ENCODE data around the gene NSG2. TPM values are rescaled to one million over a fixed set of nuclear protein-coding genes. Genes with fewer than 3 reads are reported as not detected.
"Not testable (repeated sequence)": the region's sequence is repeated elsewhere in the genome, so short reads cannot be mapped to it uniquely, and the experiment has no call there.

NSG2 gene
- total RNA-seq, 1 donor from 2014 or later = not detected

GRCh38 chr5:174096619-174097018 is 51.1 kb downstream of the NSG2 start:
- no peaks in the 10 kb centered on the region for H3K36me3 Mint-ChIP-seq (ENCODE audit: low read depth)
- H3K27ac Mint-ChIP-seq = no peak overlapping the region
- DNase-seq (ENCODE audit: low spot score) = no peak
- H3K4me1 Mint-ChIP-seq (ENCODE audit: low read depth) = no peaks in the 10 kb centered on the region
- H3K9me3 Mint-ChIP-seq = no peaks in the 10 kb centered on the region
- no peaks in the 10 kb centered on the region for H3K27me3 Mint-ChIP-seq (ENCODE audit: low read depth)
- intact Hi-C loops (cut with micrococcal nuclease) = no loop called here
- H3K4me3 Mint-ChIP-seq (ENCODE audit: low read depth) = no peak overlapping the region

DNA sequence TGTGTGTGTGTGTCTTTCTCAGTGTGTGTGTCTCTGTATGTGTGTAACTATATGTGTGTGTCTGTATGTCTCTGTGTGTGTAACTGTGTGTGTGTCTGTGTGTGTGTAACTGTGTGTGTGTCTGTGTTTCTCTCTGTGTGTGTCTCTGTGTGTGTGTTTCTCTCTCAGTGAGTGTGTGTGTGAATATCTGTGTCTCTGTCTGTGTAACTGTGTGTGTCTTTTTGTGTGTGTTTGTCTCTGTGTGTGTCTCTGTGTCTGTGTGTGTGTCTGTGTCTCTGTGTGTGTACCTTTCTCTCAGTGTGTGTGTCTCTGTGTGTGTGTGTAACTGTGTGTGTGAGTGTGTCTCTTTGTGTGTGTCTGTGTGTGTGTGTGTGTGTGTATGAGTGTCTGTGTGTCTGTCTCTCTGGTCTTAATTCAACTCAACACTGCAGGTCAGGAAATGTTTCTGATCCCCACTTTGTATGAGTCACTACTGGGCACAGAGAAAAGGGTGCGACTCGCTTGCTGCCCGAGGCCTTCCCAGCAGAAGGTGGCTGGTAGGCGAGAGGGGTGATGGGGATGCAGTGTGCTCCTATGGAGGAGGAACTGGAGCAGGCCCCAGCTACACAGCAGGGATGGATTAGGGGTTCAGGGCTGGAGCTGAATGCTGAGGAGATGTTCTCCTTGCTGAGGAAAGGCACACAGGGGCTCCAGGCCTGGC is 52.1 kb downstream of the NSG2 start:
- no peaks in the 10 kb centered on the region for H3K36me3 Mint-ChIP-seq (ENCODE audit: low read depth)
- H3K27me3 Mint-ChIP-seq (ENCODE audit: low read depth) = no peaks in the 10 kb centered on the region
- no peak for DNase-seq (ENCODE audit: low spot score)
- intact Hi-C loops (cut with micrococcal nuclease) = no loop called here
- H3K4me1 Mint-ChIP-seq (ENCODE audit: low read depth) = no peaks in the 10 kb centered on the region
- no peak overlapping the region for H3K27ac Mint-ChIP-seq
- no peaks in the 10 kb centered on the region for H3K9me3 Mint-ChIP-seq
- no peak overlapping the region for H3K4me3 Mint-ChIP-seq (ENCODE audit: low read depth)

DNA sequence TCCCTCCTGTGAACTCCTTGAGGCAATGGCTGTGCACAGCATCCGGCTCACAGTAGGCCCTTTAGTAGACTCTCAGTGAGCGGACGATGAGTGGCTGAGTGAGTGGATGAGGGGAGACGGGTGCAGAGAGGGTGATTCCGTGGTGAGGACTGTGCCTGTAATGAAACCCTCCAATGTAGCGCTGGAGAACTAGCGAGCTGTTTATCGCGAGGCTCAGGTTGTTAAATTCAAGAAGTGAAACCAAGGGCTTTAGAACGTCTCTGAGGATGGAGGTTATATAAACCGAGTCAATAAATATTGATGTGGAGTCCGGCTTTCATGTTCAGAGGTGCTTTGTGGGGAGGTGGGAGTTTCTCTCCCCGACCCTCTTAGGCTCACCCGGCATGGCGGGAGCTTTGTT is 53.2 kb downstream of the NSG2 start:
- Mint-ChIP-seq H3K4me1 (ENCODE audit: low read depth) (no peaks in the 10 kb centered on the region), H3K36me3 (ENCODE audit: low read depth) (no peaks in the 10 kb centered on the region), H3K27ac (no peak overlapping the region), H3K9me3 (no peaks in the 10 kb centered on the region), H3K27me3 (ENCODE audit: low read depth) (no peaks in the 10 kb centered on the region), H3K4me3 (ENCODE audit: low read depth) (no peak overlapping the region)
- intact Hi-C loops (cut with micrococcal nuclease) = no loop called here
- no peak for DNase-seq (ENCODE audit: low spot score)

DNA sequence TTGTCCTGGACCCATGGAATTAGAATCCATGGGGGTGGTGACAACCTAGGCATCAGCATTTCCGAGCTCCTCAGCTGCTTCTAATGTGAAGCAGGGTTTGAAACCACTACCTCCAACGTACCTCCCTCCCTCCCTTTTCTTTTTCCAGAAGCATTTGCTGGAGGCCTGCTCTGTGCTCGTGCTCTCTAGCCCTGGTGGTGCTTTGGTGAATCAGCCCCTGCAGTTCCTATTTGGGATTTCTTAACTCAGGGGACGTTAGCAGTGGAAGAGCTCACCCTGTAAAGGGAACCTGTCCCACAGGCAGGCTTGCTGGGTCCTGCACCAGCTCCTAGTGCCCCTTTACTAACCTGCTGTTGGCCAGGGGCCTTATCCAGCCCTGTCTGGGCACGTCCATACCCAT is 55.0 kb downstream of the NSG2 start:
- DNase-seq (ENCODE audit: low spot score) = no peak
- no peak overlapping the region for H3K27ac Mint-ChIP-seq

GRCh38 chr5:174101195-174101730 is 55.8 kb downstream of the NSG2 start:
- H3K4me3 Mint-ChIP-seq (ENCODE audit: low read depth) = no peak overlapping the region
- H3K9me3 Mint-ChIP-seq = no peaks in the 10 kb centered on the region
- intact Hi-C loops (cut with micrococcal nuclease) = no loop called here
- H3K27me3 Mint-ChIP-seq (ENCODE audit: low read depth) = no peaks in the 10 kb centered on the region
- H3K4me1 Mint-ChIP-seq (ENCODE audit: low read depth) = no peaks in the 10 kb centered on the region
- no peak overlapping the region for H3K27ac Mint-ChIP-seq
- no peak for DNase-seq (ENCODE audit: low spot score)
- no peaks in the 10 kb centered on the region for H3K36me3 Mint-ChIP-seq (ENCODE audit: low read depth)

More for the DNA sequence above, 55.0 kb downstream of the NSG2 start:
- intact Hi-C loops (cut with micrococcal nuclease) = no loop called here
- Mint-ChIP-seq H3K4me1 (ENCODE audit: low read depth) (no peaks in the 10 kb centered on the region), H3K27me3 (ENCODE audit: low read depth) (no peaks in the 10 kb centered on the region), H3K4me3 (ENCODE audit: low read depth) (no peak overlapping the region), H3K9me3 (no peaks in the 10 kb centered on the region), H3K36me3 (ENCODE audit: low read depth) (no peaks in the 10 kb centered on the region)

DNA sequence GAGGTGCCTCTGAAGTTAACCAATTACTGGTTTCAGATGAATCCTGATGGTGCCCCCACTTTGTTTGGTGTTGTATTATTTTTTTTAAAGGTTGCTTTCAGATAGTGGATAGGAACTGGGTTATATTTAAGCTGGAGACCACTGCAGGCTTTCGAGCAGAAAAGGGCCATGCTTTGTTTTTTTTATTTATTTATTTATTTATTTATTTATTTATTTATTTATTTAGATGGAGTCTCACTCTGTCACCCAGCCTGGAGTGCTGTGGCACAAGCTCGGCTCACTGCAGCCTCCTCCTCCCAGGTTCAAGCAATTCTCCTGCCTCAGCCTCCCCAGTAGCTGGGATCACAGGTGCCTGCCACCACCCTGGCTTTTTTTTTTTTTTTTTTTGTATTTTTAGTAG is 57.1 kb downstream of the NSG2 start:
- DNase-seq (ENCODE audit: low spot score) = not testable (repeated sequence)

DNA sequence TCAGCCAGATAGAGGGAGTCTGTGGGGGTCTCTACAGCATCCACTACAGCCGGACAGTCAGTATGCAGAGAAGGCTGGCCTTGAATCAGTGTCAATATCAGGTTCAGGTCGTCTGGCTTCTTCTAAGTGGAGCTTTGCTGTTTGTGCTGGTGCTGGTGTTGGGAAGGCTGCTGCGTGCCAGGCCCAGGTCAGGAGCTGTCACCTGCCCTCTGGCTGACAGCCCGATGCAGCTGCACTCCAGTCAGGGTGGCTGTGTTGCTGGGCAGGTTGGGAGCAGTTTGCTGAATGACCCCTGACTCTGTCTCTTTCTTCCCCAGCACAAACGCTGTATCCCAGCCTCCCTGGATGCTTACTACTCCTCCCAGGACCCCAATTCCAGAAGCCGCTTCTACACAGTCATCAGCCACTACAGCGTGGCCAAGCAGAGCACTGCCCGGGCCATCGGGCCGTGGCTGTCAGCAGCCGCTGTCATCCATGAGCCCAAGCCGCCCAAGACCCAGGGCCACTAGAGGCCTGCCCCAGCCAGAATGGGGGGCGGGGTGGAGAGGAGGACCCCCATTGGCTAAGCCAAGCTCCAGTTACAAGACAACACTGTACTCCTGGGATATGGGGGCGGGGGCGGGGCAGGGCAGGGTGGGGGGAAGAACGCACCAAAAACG is 61.6 kb downstream of the NSG2 start:
- intact Hi-C loops (cut with micrococcal nuclease) = no loop called here
- H3K4me1 Mint-ChIP-seq (ENCODE audit: low read depth) = no peaks in the 10 kb centered on the region
- no peaks in the 10 kb centered on the region for H3K36me3 Mint-ChIP-seq (ENCODE audit: low read depth)
- H3K9me3 Mint-ChIP-seq = no peaks in the 10 kb centered on the region
- DNase-seq (ENCODE audit: low spot score) = no peak
- no peak overlapping the region for H3K4me3 Mint-ChIP-seq (ENCODE audit: low read depth)
- H3K27ac Mint-ChIP-seq = no peak overlapping the region
- no peaks in the 10 kb centered on the region for H3K27me3 Mint-ChIP-seq (ENCODE audit: low read depth)

More for the DNA sequence above, 57.1 kb downstream of the NSG2 start:
- H3K4me3 Mint-ChIP-seq (ENCODE audit: low read depth); H3K9me3 Mint-ChIP-seq; intact Hi-C loops (cut with micrococcal nuclease); H3K27ac Mint-ChIP-seq; H3K27me3 Mint-ChIP-seq (ENCODE audit: low read depth); H3K4me1 Mint-ChIP-seq (ENCODE audit: low read depth); H3K36me3 Mint-ChIP-seq (ENCODE audit: low read depth): not testable (repeated sequence)

GRCh38 chr5:174108745-174109144 is 63.2 kb downstream of the NSG2 start:
- Mint-ChIP-seq H3K4me1 (ENCODE audit: low read depth) (no peaks in the 10 kb centered on the region), H3K27me3 (ENCODE audit: low read depth) (no peaks in the 10 kb centered on the region), H3K4me3 (ENCODE audit: low read depth) (no peak overlapping the region), H3K27ac (no peak overlapping the region), H3K9me3 (no peaks in the 10 kb centered on the region), H3K36me3 (ENCODE audit: low read depth) (no peaks in the 10 kb centered on the region)
- no peak for DNase-seq (ENCODE audit: low spot score)
- intact Hi-C loops (cut with micrococcal nuclease) = no loop called here

- Mint-ChIP-seq H3K4me1 (ENCODE audit: low read depth) (no peaks in the 10 kb centered on the region), H3K9me3 (no peaks in the 10 kb centered on the region), H3K4me3 (ENCODE audit: low read depth) (no peak overlapping the region), H3K27me3 (ENCODE audit: low read depth) (no peaks in the 10 kb centered on the region), H3K27ac (no peak overlapping the region), H3K36me3 (ENCODE audit: low read depth) (no peaks in the 10 kb centered on the region)
- DNase-seq (ENCODE audit: low spot score) = no peak
- intact Hi-C loops (cut with micrococcal nuclease) = no loop called here
Measured at GRCh38 chr5:174109698-174110260, 64.3 kb downstream of the NSG2 start.

DNA sequence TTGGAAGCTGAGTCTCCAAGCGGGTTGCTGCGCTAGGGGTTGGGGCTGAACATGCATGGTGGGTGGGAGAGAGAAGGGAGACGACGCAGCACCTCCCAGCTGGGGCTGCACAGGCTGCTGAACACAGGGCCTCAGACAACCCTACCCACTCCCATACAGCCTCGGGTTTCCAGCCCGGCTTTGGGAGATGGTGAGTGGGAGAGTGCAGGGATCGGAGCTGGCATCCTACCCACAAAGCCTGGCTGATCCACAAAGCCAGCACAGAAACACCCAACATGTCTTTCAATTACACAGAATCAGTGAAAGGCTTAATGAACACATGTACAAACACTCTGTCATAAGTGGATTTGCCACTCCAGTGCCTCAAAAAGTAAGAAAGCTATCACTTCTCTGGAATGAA is 64.8 kb downstream of the NSG2 start:
- intact Hi-C loops (cut with micrococcal nuclease) = no loop called here
- no peaks in the 10 kb centered on the region for H3K27me3 Mint-ChIP-seq (ENCODE audit: low read depth)
- DNase-seq (ENCODE audit: low spot score) = no peak
- no peaks in the 10 kb centered on the region for H3K36me3 Mint-ChIP-seq (ENCODE audit: low read depth)
- no peaks in the 10 kb centered on the region for H3K9me3 Mint-ChIP-seq
- no peak overlapping the region for H3K27ac Mint-ChIP-seq
- H3K4me3 Mint-ChIP-seq (ENCODE audit: low read depth) = no peak overlapping the region
- H3K4me1 Mint-ChIP-seq (ENCODE audit: low read depth) = no peaks in the 10 kb centered on the region

DNA sequence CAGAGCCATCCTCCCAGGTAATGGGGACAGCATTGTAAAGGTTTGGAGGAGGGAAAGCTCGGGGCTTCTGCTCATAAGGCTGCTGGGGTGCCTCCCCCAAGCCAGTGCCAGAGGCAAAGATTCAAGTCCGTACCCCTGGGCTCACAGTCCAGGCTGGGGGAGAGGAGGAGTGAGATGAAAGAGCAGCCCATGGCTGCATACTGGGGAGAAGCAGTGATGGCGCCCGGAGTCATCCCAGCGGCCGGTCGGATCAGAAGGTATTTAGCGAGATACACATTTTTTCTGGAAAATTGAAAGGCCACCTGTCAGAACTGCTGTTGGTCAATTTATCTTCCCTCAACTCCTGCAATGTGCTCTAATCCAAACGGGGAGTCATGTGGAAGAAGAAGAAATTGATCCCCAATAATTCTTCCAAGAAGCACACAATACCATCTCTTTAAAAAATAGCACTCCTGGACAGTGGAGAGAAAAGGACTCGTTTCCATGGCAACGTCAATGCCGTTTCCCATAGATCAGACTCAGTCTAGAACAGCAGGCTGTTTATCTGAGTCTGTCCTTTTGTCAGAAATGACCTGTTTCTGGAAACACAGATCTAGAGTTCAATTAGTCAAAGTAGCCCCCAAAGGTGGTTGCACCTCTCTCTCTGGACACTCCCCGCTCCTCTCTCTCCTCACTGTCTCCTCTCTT is 65.9 kb downstream of the NSG2 start:
- H3K27me3 Mint-ChIP-seq (ENCODE audit: low read depth) = no peaks in the 10 kb centered on the region
- H3K4me3 Mint-ChIP-seq (ENCODE audit: low read depth) = no peak overlapping the region
- intact Hi-C loops (cut with micrococcal nuclease) = no loop called here
- H3K27ac Mint-ChIP-seq = no peak overlapping the region
- no peak for DNase-seq (ENCODE audit: low spot score)
- no peaks in the 10 kb centered on the region for H3K4me1 Mint-ChIP-seq (ENCODE audit: low read depth)
- H3K9me3 Mint-ChIP-seq = no peaks in the 10 kb centered on the region
- no peaks in the 10 kb centered on the region for H3K36me3 Mint-ChIP-seq (ENCODE audit: low read depth)

- H3K27ac Mint-ChIP-seq = no peak overlapping the region
- H3K27me3 Mint-ChIP-seq (ENCODE audit: low read depth) = no peaks in the 10 kb centered on the region
- no peak overlapping the region for H3K4me3 Mint-ChIP-seq (ENCODE audit: low read depth)
- DNase-seq (ENCODE audit: low spot score) = no peak
- intact Hi-C loops (cut with micrococcal nuclease) = no loop called here
- H3K4me1 Mint-ChIP-seq (ENCODE audit: low read depth) = no peaks in the 10 kb centered on the region
- H3K9me3 Mint-ChIP-seq = no peaks in the 10 kb centered on the region
- no peaks in the 10 kb centered on the region for H3K36me3 Mint-ChIP-seq (ENCODE audit: low read depth)
Measured at GRCh38 chr5:174115226-174115625, 69.7 kb downstream of the NSG2 start.

Data from activated T-helper 2 cell treated with anti-CD3 and anti-CD28 coated beads, Interferon-gamma antibody, Interleukin-2, Interleukin-4, amounts not matched to agents 10 μg/mL and 5 μg/mL and 100 μg/mL, durations not matched to agents 14 hours and 24 hours and 36 hours (primary cell).